Retinal pigment epithelial cell (primary cell): Measurements from ENCODE around the gene CIAO3.
"Not testable (repeated sequence)": the region's sequence is repeated elsewhere in the genome, so short reads cannot be mapped to it uniquely, and the experiment has no call there.

Experiments
- DNase-seq: peaks from one replicate; pipeline ENCODE4 v3.0.0-alpha.2; 2010; ENCODE audit warnings: low read depth
- H3K4me3 ChIP-seq: 2 replicates; pipeline ENCODE4 v1.5.1; 2011; ENCODE audit warnings: mild to moderate bottlenecking, low read length, control low read depth, moderate library complexity
- CTCF ChIP-seq: conservative IDR thresholded peaks from 2 replicates; pipeline ENCODE4 v1.5.1; 2011; ENCODE audit warnings: low read depth, low read length, control low read depth, inconsistent platforms

CIAO3 gene

GRCh38 chr16:759110-759910, 18.5 kb upstream of the CIAO3 start:
- no peak for DNase-seq
- TF ChIP-seq CTCF, result no peak
- H3K4me3 ChIP-seq, result no peak overlapping the region

- H3K4me3 ChIP-seq, result no peak overlapping the region
- no peak for TF ChIP-seq CTCF
- DNase-seq, result no peak
These were observed 15.6 kb upstream of the CIAO3 start for GRCh38 chr16:756428-756827.

- H3K4me3 ChIP-seq, result no peak overlapping the region
- no peak for DNase-seq
- TF ChIP-seq CTCF, result no peak
These were observed 13.9 kb upstream of the CIAO3 start for GRCh38 chr16:754656-755055.

- H3K4me3 ChIP-seq, DNase-seq: not testable (repeated sequence)
These were observed 13.4 kb upstream of the CIAO3 start for GRCh38 chr16:754121-754607.

- no peak overlapping the region for H3K4me3 ChIP-seq
- DNase-seq, result no peak
- TF ChIP-seq CTCF, result no peak
These were observed 11.2 kb upstream of the CIAO3 start for GRCh38 chr16:752007-752312.

GRCh38 chr16:751152-752006, 10.6 kb upstream of the CIAO3 start:
- H3K4me3 ChIP-seq, result no peak overlapping the region
- DNase-seq, result no peak
- TF ChIP-seq CTCF, result no peak

- DNase-seq, result no peak
- TF ChIP-seq CTCF, result no peak
- H3K4me3 ChIP-seq, result no peak overlapping the region
These were observed 9.7 kb upstream of the CIAO3 start for GRCh38 chr16:750485-750884.
